ENCODE measurements around the gene CDK19. TPM values are rescaled to one million over a fixed set of nuclear protein-coding genes. Genes with fewer than 3 reads are reported as not detected.

CDK19 gene
- total and polyA plus RNA-seq, 2 experiments from 2014 or later: 7.7 to 10.1 TPM

- TF ChIP-seq REST (IDR thresholded peaks at IDR 0.05; ENCODE audit: unreplicated experiment) (no peak), CTCF (conservative IDR thresholded peaks at IDR 0.05; ENCODE audit: low read depth in 2 of 2) (no peak)
These were observed 911 bp downstream of the CDK19 start (continued) for GRCh38 chr6:110814102-110815014.

GRCh38 chr6:110813338-110814101, 1.7 kb downstream of the CDK19 start:
- Mint-ChIP-seq H3K4me1 (peaks cover 16% of the 10 kb centered on the region), H3K27ac (0 out of 2 replicates have a peak overlapping the region, but pooled peaks have one; percentile 85), H3K4me3 (peak overlapping the region; percentile 97), H3K36me3 (ENCODE audit: low read depth) (no peaks in the 10 kb centered on the region), H3K27me3 (ENCODE audit: insufficient read depth, low read depth, poor library complexity) (peaks cover 12% of the 10 kb centered on the region), H3K9me3 (no peaks in the 10 kb centered on the region)
- H3K4me2 ChIP-seq: peak overlapping the region; percentile 91
- peaks cover 57% of the 10 kb centered on the region for H3K79me2 ChIP-seq (replicated peaks; ENCODE audit: insufficient read depth)
- no peak overlapping the region for H2AFZ ChIP-seq
- no peaks in the 10 kb centered on the region for H3K9me2 ChIP-seq (ENCODE audit: insufficient read depth)
- peaks cover 8% of the 10 kb centered on the region; the same call in 1 of the 2 replicates for H3K4me1 ChIP-seq (ENCODE audit: insufficient read depth)
- peak; percentile 14 for DNase-seq (ENCODE audit: low spot score)
- ATAC-seq: no peak
- H3K27me3 ChIP-seq (ENCODE audit: insufficient read depth): no peaks in the 10 kb centered on the region
- no peak for TF ChIP-seq EZH2 (IDR thresholded peaks at IDR 0.05; ENCODE audit: low read depth, unreplicated experiment)
- H3F3A ChIP-seq (replicated peaks; ENCODE audit: low read depth): 0 out of 2 replicates have a peak, but pooled peaks cover 3% of the 10 kb centered on the region
- no peak overlapping the region for H3K27ac ChIP-seq (ENCODE audit: low read depth)
- peaks cover 21% of the 10 kb centered on the region for H4K20me1 ChIP-seq (replicated peaks; ENCODE audit: insufficient read depth)
- H3K36me3 ChIP-seq (ENCODE audit: insufficient read depth): no peaks in the 10 kb centered on the region
- peak overlapping the region; percentile 85 for H3K4me3 ChIP-seq

- ATAC-seq (no peak), DNase-seq (ENCODE audit: low spot score) (no peak)
- Histone ChIP-seq H3K4me2 (no peak overlapping the region), H3K27ac (ENCODE audit: low read depth) (no peak overlapping the region), H3K36me3 (ENCODE audit: insufficient read depth) (no peaks in the 10 kb centered on the region), H3K27me3 (ENCODE audit: insufficient read depth) (no peaks in the 10 kb centered on the region), H4K20me1 (replicated peaks; ENCODE audit: insufficient read depth) (peaks cover 21% of the 10 kb centered on the region), H3F3A (replicated peaks; ENCODE audit: low read depth) (0 out of 2 replicates have a peak, but pooled peaks cover 3% of the 10 kb centered on the region), H3K79me2 (replicated peaks; ENCODE audit: insufficient read depth) (peaks cover 65% of the 10 kb centered on the region), H3K4me1 (ENCODE audit: insufficient read depth) (peaks cover 8% of the 10 kb centered on the region; the same call in 1 of the 2 replicates), H3K9me2 (ENCODE audit: insufficient read depth) (no peaks in the 10 kb centered on the region), H3K4me3 (no peak overlapping the region), H2AFZ (no peak overlapping the region)
- Mint-ChIP-seq H3K27me3 (ENCODE audit: insufficient read depth, low read depth, poor library complexity) (peaks cover 12% of the 10 kb centered on the region), H3K4me3 (no peak overlapping the region), H3K27ac (no peak overlapping the region), H3K36me3 (ENCODE audit: low read depth) (no peaks in the 10 kb centered on the region), H3K4me1 (peaks cover 16% of the 10 kb centered on the region), H3K9me3 (no peaks in the 10 kb centered on the region)
- TF ChIP-seq ETS1 (IDR thresholded peaks at IDR 0.05): no peak
- TF ChIP-seq POLR2AphosphoS5 (IDR thresholded peaks at IDR 0.05; ENCODE audit: low read depth): no peak
- no peak for TF ChIP-seq CTCF (conservative IDR thresholded peaks at IDR 0.05; ENCODE audit: low read depth in 2 of 2)
These were observed 2.5 kb downstream of the CDK19 start for GRCh38 chr6:110812719-110813118.
